MCF 10A (cell line): ENCODE measurements around the gene ING5. TPM values are rescaled to one million over a fixed set of nuclear protein-coding genes. Genes with fewer than 3 reads are reported as not detected.

ENCODE experiments used
- BruUV-seq: library from RNA; stranded (reverse); fragments of 400-500 nt; replicated peaks from 2 replicates; lab custom pipeline; 2021; lab: Mats Ljungman, UMichigan
- CTCF ChIA-PET: fragments of 300-600 bp; sonication (Branson Sonifier 250); formaldehyde crosslinking; extraction: SDS; loops from one replicate; lab custom pipeline; 2021; ENCODE audit warnings: antibody characterized with exemption, inconsistent platforms; lab: Yijun Ruan, JAX
- POLR2A ChIA-PET: fragments of 300-600, 350-650 bp; sonication (Branson Sonifier 250); formaldehyde crosslinking; extraction: SDS; loops from one replicate; lab custom pipeline; 2020; ENCODE audit warnings: antibody characterized with exemption, inconsistent platforms; lab: Yijun Ruan, JAX
- DNase-seq: peaks from one replicate; pipeline ENCODE4 v3.0.0-alpha.2; 2018; ENCODE audit not compliant: unreplicated experiment
- H3K27ac Mint-ChIP-seq: one replicate; pipeline ENCODE4 v1.8.0; 2022; ENCODE audit warnings: mild to moderate bottlenecking, low read depth, mixed read lengths; ENCODE audit not compliant: unreplicated experiment
- H3K27me3 Mint-ChIP-seq: one replicate; pipeline ENCODE4 v1.8.0; 2022; ENCODE audit warnings: mixed read lengths; ENCODE audit not compliant: insufficient read depth, unreplicated experiment
- H3K36me3 Mint-ChIP-seq: one replicate; pipeline ENCODE4 v1.8.0; 2022; ENCODE audit warnings: mild to moderate bottlenecking, moderate library complexity, mixed read lengths; ENCODE audit not compliant: insufficient read depth, unreplicated experiment
- H3K4me1 Mint-ChIP-seq: one replicate; pipeline ENCODE4 v1.8.0; 2022; ENCODE audit warnings: mixed read lengths; ENCODE audit not compliant: insufficient read depth, unreplicated experiment
- H3K4me3 Mint-ChIP-seq: one replicate; pipeline ENCODE4 v1.8.0; 2022; ENCODE audit warnings: mild to moderate bottlenecking, moderate library complexity, mixed read lengths; ENCODE audit not compliant: unreplicated experiment
- H3K9me3 Mint-ChIP-seq: one replicate; pipeline ENCODE4 v1.8.0; 2022; ENCODE audit warnings: mixed read lengths; ENCODE audit not compliant: unreplicated experiment
- CTCF ChIP-seq: fragments of 200-600 bp; IDR thresholded peaks from one replicate; pipeline ENCODE4 v1.8.0; 2022; ENCODE audit warnings: antibody characterized with exemption, mild to moderate bottlenecking; ENCODE audit not compliant: unreplicated experiment
- intact Hi-C: fragments of 100-400 bp; cut with micrococcal nuclease; formaldehyde crosslinking; loops from 2 replicates; pipeline ENCODE4 v1.14.1; 2022
- total RNA-seq: library from RNA; stranded (reverse); gene quantifications from 2 replicates; pipeline ENCODE4 v1.2.3, GENCODE V29; 2022

The ING5 gene
- total RNA-seq, 1 experiment from 2014 or later, result 35.5 TPM

DNA sequence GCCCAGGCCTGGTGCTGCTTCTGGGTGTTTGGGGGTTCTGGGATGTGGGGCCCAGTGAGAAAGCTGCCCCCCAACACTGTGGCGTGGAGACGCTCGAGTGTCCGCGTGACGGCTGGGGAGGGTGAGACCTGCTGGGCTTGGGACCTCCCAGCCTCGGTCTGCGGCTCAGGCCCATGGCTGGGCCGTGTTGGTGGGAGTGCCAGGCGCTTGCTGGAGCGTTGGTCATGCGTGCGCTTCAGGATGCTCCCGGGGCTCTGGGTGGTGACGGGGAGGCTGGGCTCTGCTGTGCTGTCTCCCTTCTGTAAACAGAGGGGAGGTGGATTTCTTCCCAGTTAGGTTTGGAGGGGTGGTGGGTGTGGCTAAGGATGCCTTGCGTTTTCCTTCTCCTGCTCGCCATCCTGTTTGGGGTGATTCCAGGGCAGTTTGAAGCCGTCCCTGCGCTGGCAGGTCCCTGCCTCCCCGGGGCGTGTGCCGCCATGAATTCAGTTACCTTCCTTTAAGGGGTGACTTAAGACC, 75.4 kb downstream of the ING5 start:
- ChIA-PET CTCF (no interaction called here), POLR2A (no interaction called here)
- no peak for TF ChIP-seq CTCF
- no peak for DNase-seq
- Mint-ChIP-seq H3K36me3 (no peaks in the 10 kb centered on the region), H3K27me3 (no peaks in the 10 kb centered on the region), H3K27ac (no peak overlapping the region), H3K9me3 (no peaks in the 10 kb centered on the region), H3K4me3 (no peak overlapping the region), H3K4me1 (no peaks in the 10 kb centered on the region)
- no TSS peak for BruUV-seq
- intact Hi-C loops, result no loop called here

GRCh38 chr2:241777686-241778627, 76.1 kb downstream of the ING5 start:
- Mint-ChIP-seq H3K36me3 (no peaks in the 10 kb centered on the region), H3K9me3 (no peaks in the 10 kb centered on the region), H3K4me1 (no peaks in the 10 kb centered on the region), H3K27ac (no peak overlapping the region), H3K4me3 (no peak overlapping the region), H3K27me3 (no peaks in the 10 kb centered on the region)
- DNase-seq, result peak; percentile 23
- ChIA-PET CTCF (no interaction called here), POLR2A (interaction anchor here (0.9 to 1.4 kb wide), 3 partner anchors 11 to 26 kb away, joined by 3 to 7 read pairs (median 5); no protein-coding TSS in a partner anchor)
- intact Hi-C loops, result no loop called here
- BruUV-seq, result no TSS peak
- no peak for TF ChIP-seq CTCF

Other genes with a start within 250 kb of the ING5 start
- gene STK25, start 193.5 kb upstream of the ING5 start, total RNA-seq, result 102 and 117 TPM in 2 replicates
- gene BOK, start 143.3 kb upstream of the ING5 start, total RNA-seq, result 15.5 and 18.6 TPM in 2 replicates
- gene THAP4, start 64.9 kb upstream of the ING5 start, total RNA-seq, result 64.5 and 91.8 TPM in 2 replicates
- gene ATG4B, start 64.3 kb upstream of the ING5 start, total RNA-seq, result 70.9 and 72.8 TPM in 2 replicates
- gene DTYMK, start 15.2 kb upstream of the ING5 start, total RNA-seq, result 38.2 and 66.3 TPM in 2 replicates
- gene D2HGDH, start 32.6 kb downstream of the ING5 start, total RNA-seq, result 37.5 and 41.5 TPM in 2 replicates
- gene GAL3ST2, start 74.8 kb downstream of the ING5 start, total RNA-seq, result 0.37 TPM in 1 of 2 replicates, not detected in the other
- not detected in 2 replicates for gene NEU4, start 107.2 kb downstream of the ING5 start, total RNA-seq
- not detected in 2 replicates for gene PDCD1, start 156.9 kb downstream of the ING5 start, total RNA-seq
- not detected in 2 replicates for gene RTP5, start 167.7 kb downstream of the ING5 start, total RNA-seq